WTC11 (cell line): ENCODE measurements around the gene ARID3C. TPM values are rescaled to one million over a fixed set of nuclear protein-coding genes. Genes with fewer than 3 reads are reported as not detected.

Source experiments
- ATAC-seq: fragments of 200-7000 bp; cut with Tn5 transposase; 2 replicates; pipeline ENCODE4 v1.10.0; 2021; ENCODE audit warnings: mild to moderate bottlenecking, moderate library complexity
- CTCF ChIA-PET: fragments of 300-600 bp; sonication (Branson Sonifier 250); formaldehyde crosslinking; loops from one replicate; lab custom pipeline; 2021; ENCODE audit warnings: antibody characterized with exemption; lab: Charles Lee
- POLR2A ChIA-PET: fragments of 350-600 bp; sonication (Branson Sonifier 250); formaldehyde crosslinking; loops from one replicate; lab custom pipeline; 2021; ENCODE audit warnings: antibody characterized with exemption; lab: Charles Lee
- DNase-seq: peaks from one replicate; pipeline ENCODE4 v3.0.0; 2021; ENCODE audit warnings: low spot score
- H3K27ac Mint-ChIP-seq: 2 replicates; pipeline ENCODE4 v1.8.0; 2021; ENCODE audit warnings: mixed read lengths
- H3K27me3 Mint-ChIP-seq: 2 replicates; pipeline ENCODE4 v1.8.0; 2021; ENCODE audit warnings: low read depth, mild to moderate bottlenecking, moderate library complexity, mixed read lengths
- H3K36me3 Mint-ChIP-seq: 2 replicates; pipeline ENCODE4 v1.8.0; 2021; ENCODE audit warnings: mixed read lengths
- H3K4me1 Mint-ChIP-seq: 2 replicates; pipeline ENCODE4 v1.8.0; 2022; ENCODE audit warnings: mixed read lengths
- H3K4me3 Mint-ChIP-seq: 2 replicates; pipeline ENCODE4 v1.8.0; 2021; ENCODE audit warnings: mild to moderate bottlenecking, moderate library complexity, mixed read lengths
- H3K9me3 Mint-ChIP-seq: 2 replicates; pipeline ENCODE4 v1.8.0; 2021; ENCODE audit warnings: mixed read lengths
- ELF4 ChIP-seq: sonication (generic); formaldehyde crosslinking; IDR thresholded peaks from 2 replicates; pipeline ENCODE4 v1.8.1; 2022; ENCODE audit warnings: low read depth, mild to moderate bottlenecking, moderate library complexity, missing genetic modification reagents
- EMX1 ChIP-seq: fragments of 250-450 bp; sonication (Bioruptor Pico); IDR thresholded peaks from 2 replicates; pipeline ENCODE4 v1.8.0; 2021; ENCODE audit warnings: mild to moderate bottlenecking
- ETV6 ChIP-seq: sonication (generic); formaldehyde crosslinking; IDR thresholded peaks from 2 replicates; pipeline ENCODE4 v1.8.1; 2022; ENCODE audit warnings: mild to moderate bottlenecking, missing genetic modification reagents
- FOXJ3 ChIP-seq: sonication (generic); formaldehyde crosslinking; IDR thresholded peaks from 2 replicates; pipeline ENCODE4 v1.9.0; 2021; ENCODE audit warnings: missing genetic modification reagents, mild to moderate bottlenecking, borderline replicate concordance
- FOXP1 ChIP-seq: sonication (generic); formaldehyde crosslinking; IDR thresholded peaks from 2 replicates; pipeline ENCODE4 v1.8.0; 2022; ENCODE audit warnings: missing genetic modification reagents, mild to moderate bottlenecking, moderate library complexity, borderline replicate concordance
- GRHL2 ChIP-seq: fragments of 250-450 bp; sonication (Bioruptor Pico); IDR thresholded peaks from 2 replicates; pipeline ENCODE4 v1.8.0; 2022; ENCODE audit warnings: mild to moderate bottlenecking, moderate library complexity; ENCODE audit not compliant: insufficient replicate concordance, severe bottlenecking
- GTF2I ChIP-seq: fragments of 250-450 bp; sonication (Bioruptor Pico); conservative IDR thresholded peaks from 2 replicates; pipeline ENCODE4 v1.4.0; 2021; ENCODE audit warnings: mild to moderate bottlenecking
- JAZF1 ChIP-seq: fragments of 250-450 bp; sonication (Bioruptor Pico); IDR thresholded peaks from 2 replicates; pipeline ENCODE4 v1.9.0; 2021; ENCODE audit warnings: moderate library complexity, mild to moderate bottlenecking, inconsistent platforms
- MLX ChIP-seq: sonication (generic); formaldehyde crosslinking; IDR thresholded peaks from 2 replicates; pipeline ENCODE4 v1.8.1; 2023; ENCODE audit warnings: mild to moderate bottlenecking, missing genetic modification reagents, moderate library complexity
- NFATC4 ChIP-seq: fragments of 250-450 bp; sonication (Bioruptor Pico); IDR thresholded peaks from 2 replicates; pipeline ENCODE4 v1.9.0; 2021; ENCODE audit warnings: mild to moderate bottlenecking
- NFE2L1 ChIP-seq: sonication (generic); formaldehyde crosslinking; IDR thresholded peaks from 2 replicates; pipeline ENCODE4 v1.8.1; 2023; ENCODE audit warnings: missing genetic modification reagents
- NFYB ChIP-seq: sonication (generic); formaldehyde crosslinking; conservative IDR thresholded peaks from 2 replicates; pipeline ENCODE4 v1.8.0; 2022; ENCODE audit warnings: low read depth, missing genetic modification reagents
- NR2C2 ChIP-seq: sonication (generic); formaldehyde crosslinking; IDR thresholded peaks from 2 replicates; pipeline ENCODE4 v1.8.0; 2022; ENCODE audit warnings: mild to moderate bottlenecking, missing genetic modification reagents
- RELA ChIP-seq: sonication (generic); formaldehyde crosslinking; IDR thresholded peaks from 2 replicates; pipeline ENCODE4 v1.8.1; 2022; ENCODE audit warnings: missing genetic modification reagents, mild to moderate bottlenecking, borderline replicate concordance
- SOX15 ChIP-seq: fragments of 250-450 bp; sonication (Bioruptor Pico); IDR thresholded peaks from 2 replicates; pipeline ENCODE4 v1.9.0; 2021; ENCODE audit warnings: mild to moderate bottlenecking
- TCF7 ChIP-seq: sonication (generic); formaldehyde crosslinking; IDR thresholded peaks from 2 replicates; pipeline ENCODE4 v1.8.0; 2022; ENCODE audit warnings: mild to moderate bottlenecking, low read depth, missing genetic modification reagents, moderate library complexity
- ZNF138 ChIP-seq: sonication (generic); formaldehyde crosslinking; conservative IDR thresholded peaks from 2 replicates; pipeline ENCODE4 v1.8.1; 2022; ENCODE audit warnings: mild to moderate bottlenecking, moderate library complexity, missing genetic modification reagents
- ZNF232 ChIP-seq: sonication (generic); formaldehyde crosslinking; IDR thresholded peaks from 2 replicates; pipeline ENCODE4 v1.8.0; 2022; ENCODE audit warnings: mild to moderate bottlenecking, missing genetic modification reagents
- ZNF317 ChIP-seq: sonication (generic); formaldehyde crosslinking; IDR thresholded peaks from 2 replicates; pipeline ENCODE4 v1.8.1; 2023; ENCODE audit warnings: low read depth, mild to moderate bottlenecking, moderate library complexity, missing genetic modification reagents, borderline replicate concordance
- ZNF396 ChIP-seq: fragments of 250-450 bp; sonication (Bioruptor Pico); IDR thresholded peaks from 2 replicates; pipeline ENCODE4 v1.8.0; 2021; ENCODE audit warnings: mild to moderate bottlenecking, moderate library complexity, borderline replicate concordance
- ZNF416 ChIP-seq: fragments of 250-450 bp; sonication (Bioruptor Pico); IDR thresholded peaks from 2 replicates; pipeline ENCODE4 v1.9.0; 2021; ENCODE audit warnings: mild to moderate bottlenecking, inconsistent platforms
- ZNF671 ChIP-seq: fragments of 250-450 bp; sonication (Bioruptor Pico); IDR thresholded peaks from 2 replicates; pipeline ENCODE4 v1.8.0; 2021; ENCODE audit warnings: mild to moderate bottlenecking
- total RNA-seq: library from RNA; stranded (reverse); gene quantifications from 3 replicates; pipeline ENCODE4 v1.2.3, GENCODE V29; 2021
- TF ChIP-seq, protein P1 (sequence below): sonication (generic); formaldehyde crosslinking; IDR thresholded peaks from 2 replicates; pipeline ENCODE4 v1.8.0; 2022; ENCODE audit warnings: mild to moderate bottlenecking, missing genetic modification reagents
- TF ChIP-seq, protein P2 (sequence below): sonication (generic); formaldehyde crosslinking; IDR thresholded peaks from 2 replicates; pipeline ENCODE4 v1.8.0; 2022; ENCODE audit warnings: mild to moderate bottlenecking, missing genetic modification reagents
- TF ChIP-seq, protein P3 (sequence below): sonication (generic); formaldehyde crosslinking; IDR thresholded peaks from 2 replicates; pipeline ENCODE4 v1.8.0; 2022; ENCODE audit warnings: mild to moderate bottlenecking, missing genetic modification reagents
- TF ChIP-seq, protein P4 (sequence below): sonication (generic); formaldehyde crosslinking; IDR thresholded peaks from 2 replicates; pipeline ENCODE4 v1.8.0; 2023; ENCODE audit warnings: mild to moderate bottlenecking, missing genetic modification reagents

Gene ARID3C
- total RNA-seq, 1 experiment from 2014 or later, result 0.15 TPM

GRCh38 chr9:34600908-34601307 lies 28.0 kb downstream of the ARID3C start:
- POLR2A ChIA-PET, result no interaction called here

DNA sequence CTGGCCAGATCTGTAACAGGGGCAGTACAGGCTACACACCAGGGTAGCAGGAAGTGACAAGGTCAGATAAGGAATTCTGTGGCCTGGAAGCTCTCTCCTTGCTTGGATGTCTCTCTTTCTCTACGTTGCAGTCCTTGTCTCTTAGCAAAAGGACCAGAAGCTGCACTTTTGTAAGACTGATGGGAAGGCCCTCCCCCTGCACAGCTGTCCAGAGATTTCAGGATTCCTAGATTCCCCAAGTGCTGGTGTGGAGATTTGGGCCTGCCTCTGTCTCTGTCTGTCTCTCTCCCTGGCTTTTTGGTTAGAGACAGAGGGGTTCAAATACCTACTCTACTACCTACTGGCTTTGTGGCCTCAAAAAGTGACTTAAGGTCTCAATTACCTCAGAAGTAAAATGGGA lies 29.3 kb downstream of the ARID3C start:
- Mint-ChIP-seq H3K4me1 (peaks cover 9% of the 10 kb centered on the region), H3K36me3 (no peaks in the 10 kb centered on the region), H3K4me3 (no peak overlapping the region), H3K27ac (no peak overlapping the region), H3K9me3 (no peaks in the 10 kb centered on the region), H3K27me3 (peaks cover 6% of the 10 kb centered on the region)
- DNase-seq (no peak), ATAC-seq (no peak)
- POLR2A ChIA-PET, result interaction anchor here (0.9 kb wide), 1 partner anchor 9 kb away, joined by 3 read pairs; no protein-coding TSS in a partner anchor
- TF ChIP-seq ZNF416 (no peak), RELA (CRISPR knock-in tag) (no peak), ETV6 (CRISPR knock-in tag) (no peak), ELF4 (no peak), FOXP1 (CRISPR knock-in tag) (no peak), ZNF138 (CRISPR knock-in tag) (no peak), JAZF1 (CRISPR knock-in tag) (no peak), ZNF671 (no peak), EMX1 (CRISPR knock-in tag) (no peak)
- TF ChIP-seq, protein P1, sequence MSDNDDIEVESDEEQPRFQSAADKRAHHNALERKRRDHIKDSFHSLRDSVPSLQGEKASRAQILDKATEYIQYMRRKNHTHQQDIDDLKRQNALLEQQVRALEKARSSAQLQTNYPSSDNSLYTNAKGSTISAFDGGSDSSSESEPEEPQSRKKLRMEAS (CRISPR knock-in tag), result no peak
- CTCF ChIA-PET, result interaction anchor here (1.2 to 5.4 kb wide), 6 partner anchors 8 to 196 kb away, joined by 3 to 31 read pairs (median 6); no protein-coding TSS in a partner anchor

More at GRCh38 chr9:34600908-34601307, 28.0 kb downstream of the ARID3C start:
- CTCF ChIA-PET, result interaction anchor here (2.0 to 5.4 kb wide), 2 partner anchors 9 to 54 kb away, joined by 9 to 31 read pairs; no protein-coding TSS in a partner anchor
- H3K4me3 Mint-ChIP-seq, result no peak overlapping the region
- H3K36me3 Mint-ChIP-seq, result no peaks in the 10 kb centered on the region
- ATAC-seq (no peak), DNase-seq (no peak)
- TF ChIP-seq SOX15, result no peak
- no peak for TF ChIP-seq GRHL2 (CRISPR knock-in tag)
- TF ChIP-seq, protein P2, sequence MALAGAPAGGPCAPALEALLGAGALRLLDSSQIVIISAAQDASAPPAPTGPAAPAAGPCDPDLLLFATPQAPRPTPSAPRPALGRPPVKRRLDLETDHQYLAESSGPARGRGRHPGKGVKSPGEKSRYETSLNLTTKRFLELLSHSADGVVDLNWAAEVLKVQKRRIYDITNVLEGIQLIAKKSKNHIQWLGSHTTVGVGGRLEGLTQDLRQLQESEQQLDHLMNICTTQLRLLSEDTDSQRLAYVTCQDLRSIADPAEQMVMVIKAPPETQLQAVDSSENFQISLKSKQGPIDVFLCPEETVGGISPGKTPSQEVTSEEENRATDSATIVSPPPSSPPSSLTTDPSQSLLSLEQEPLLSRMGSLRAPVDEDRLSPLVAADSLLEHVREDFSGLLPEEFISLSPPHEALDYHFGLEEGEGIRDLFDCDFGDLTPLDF (CRISPR knock-in tag), result no peak
- TF ChIP-seq GTF2I (CRISPR knock-in tag), result no peak
- TF ChIP-seq ZNF317 (CRISPR knock-in tag), result no peak
- TF ChIP-seq ZNF396 (CRISPR knock-in tag), result no peak
- TF ChIP-seq FOXP1 (CRISPR knock-in tag), result no peak
- no peak for TF ChIP-seq NR2C2 (CRISPR knock-in tag)
- TF ChIP-seq FOXJ3 (CRISPR knock-in tag), result no peak
- TF ChIP-seq, protein P3, sequence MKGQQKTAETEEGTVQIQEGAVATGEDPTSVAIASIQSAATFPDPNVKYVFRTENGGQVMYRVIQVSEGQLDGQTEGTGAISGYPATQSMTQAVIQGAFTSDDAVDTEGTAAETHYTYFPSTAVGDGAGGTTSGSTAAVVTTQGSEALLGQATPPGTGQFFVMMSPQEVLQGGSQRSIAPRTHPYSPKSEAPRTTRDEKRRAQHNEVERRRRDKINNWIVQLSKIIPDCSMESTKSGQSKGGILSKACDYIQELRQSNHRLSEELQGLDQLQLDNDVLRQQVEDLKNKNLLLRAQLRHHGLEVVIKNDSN (CRISPR knock-in tag), result no peak
- peaks cover 9% of the 10 kb centered on the region for H3K4me1 Mint-ChIP-seq
- no peak overlapping the region for H3K27ac Mint-ChIP-seq
- H3K27me3 Mint-ChIP-seq, result peaks cover 3% of the 10 kb centered on the region
- no peaks in the 10 kb centered on the region for H3K9me3 Mint-ChIP-seq

GRCh38 chr9:34594177-34594576 lies 34.7 kb downstream of the ARID3C start:
- POLR2A ChIA-PET, result no interaction called here
- Mint-ChIP-seq H3K27ac (no peak overlapping the region), H3K9me3 (no peaks in the 10 kb centered on the region), H3K4me1 (peaks cover 19% of the 10 kb centered on the region), H3K36me3 (no peaks in the 10 kb centered on the region), H3K27me3 (peaks cover 54% of the 10 kb centered on the region), H3K4me3 (no peak overlapping the region)
- CTCF ChIA-PET, result interaction anchor here (1.5 to 4.1 kb wide), 7 partner anchors 11 to 190 kb away, joined by 3 to 192 read pairs (median 28); partner anchors contain the start of gene ENHO
- ATAC-seq (no peak), DNase-seq (no peak)
- TF ChIP-seq, protein P4, sequence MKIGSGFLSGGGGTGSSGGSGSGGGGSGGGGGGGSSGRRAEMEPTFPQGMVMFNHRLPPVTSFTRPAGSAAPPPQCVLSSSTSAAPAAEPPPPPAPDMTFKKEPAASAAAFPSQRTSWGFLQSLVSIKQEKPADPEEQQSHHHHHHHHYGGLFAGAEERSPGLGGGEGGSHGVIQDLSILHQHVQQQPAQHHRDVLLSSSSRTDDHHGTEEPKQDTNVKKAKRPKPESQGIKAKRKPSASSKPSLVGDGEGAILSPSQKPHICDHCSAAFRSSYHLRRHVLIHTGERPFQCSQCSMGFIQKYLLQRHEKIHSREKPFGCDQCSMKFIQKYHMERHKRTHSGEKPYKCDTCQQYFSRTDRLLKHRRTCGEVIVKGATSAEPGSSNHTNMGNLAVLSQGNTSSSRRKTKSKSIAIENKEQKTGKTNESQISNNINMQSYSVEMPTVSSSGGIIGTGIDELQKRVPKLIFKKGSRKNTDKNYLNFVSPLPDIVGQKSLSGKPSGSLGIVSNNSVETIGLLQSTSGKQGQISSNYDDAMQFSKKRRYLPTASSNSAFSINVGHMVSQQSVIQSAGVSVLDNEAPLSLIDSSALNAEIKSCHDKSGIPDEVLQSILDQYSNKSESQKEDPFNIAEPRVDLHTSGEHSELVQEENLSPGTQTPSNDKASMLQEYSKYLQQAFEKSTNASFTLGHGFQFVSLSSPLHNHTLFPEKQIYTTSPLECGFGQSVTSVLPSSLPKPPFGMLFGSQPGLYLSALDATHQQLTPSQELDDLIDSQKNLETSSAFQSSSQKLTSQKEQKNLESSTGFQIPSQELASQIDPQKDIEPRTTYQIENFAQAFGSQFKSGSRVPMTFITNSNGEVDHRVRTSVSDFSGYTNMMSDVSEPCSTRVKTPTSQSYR (CRISPR knock-in tag), result no peak
- no peak for TF ChIP-seq ZNF232 (CRISPR knock-in tag)
- no peak for TF ChIP-seq NFYB (CRISPR knock-in tag)
- TF ChIP-seq NFATC4 (CRISPR knock-in tag), result no peak
- no peak for TF ChIP-seq NFE2L1
- TF ChIP-seq MLX (CRISPR knock-in tag), result no peak
- no peak for TF ChIP-seq ZNF396 (CRISPR knock-in tag)
- TF ChIP-seq TCF7, result no peak
- no peak for TF ChIP-seq ZNF416
- TF ChIP-seq, protein P1 (CRISPR knock-in tag), result no peak
